HG03571 (cell line): ENCODE data around the gene C12orf56.

Experiments used
- ATAC-seq: cut with Tn5 transposase; IDR thresholded peaks from one replicate; pipeline ENCODE4 v1.9.1; 2021; ENCODE audit not compliant: unreplicated experiment

C12orf56 gene, protein sequence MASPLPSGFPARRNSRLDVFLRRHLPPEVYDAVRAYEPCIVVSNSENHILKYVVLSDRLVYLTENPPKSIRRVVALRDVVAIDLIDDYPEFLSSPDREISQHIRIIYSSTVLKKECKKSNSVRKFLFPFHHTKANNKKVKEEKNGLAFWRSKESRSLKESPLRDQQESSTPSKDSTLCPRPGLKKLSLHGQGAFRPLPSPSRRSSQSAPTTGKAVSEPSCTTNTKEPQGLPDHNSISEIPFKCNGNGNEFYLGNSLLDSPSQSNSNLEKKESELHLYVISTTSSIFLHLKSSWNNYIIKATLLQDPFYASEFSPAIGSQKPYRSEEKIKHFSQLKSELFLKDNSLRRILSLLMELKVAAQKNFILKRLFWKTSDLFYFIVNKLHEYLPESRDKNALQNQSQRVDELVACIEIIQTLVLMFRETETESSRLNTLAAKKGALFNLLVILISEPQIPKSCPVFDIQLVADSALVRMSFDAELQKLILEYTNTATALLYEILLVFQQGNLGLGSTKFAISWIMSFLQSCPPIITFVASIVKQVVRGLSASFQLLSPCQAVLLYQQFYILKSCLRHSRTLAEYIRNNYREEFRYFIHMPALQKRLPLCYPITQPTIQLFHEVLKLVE

DNA sequence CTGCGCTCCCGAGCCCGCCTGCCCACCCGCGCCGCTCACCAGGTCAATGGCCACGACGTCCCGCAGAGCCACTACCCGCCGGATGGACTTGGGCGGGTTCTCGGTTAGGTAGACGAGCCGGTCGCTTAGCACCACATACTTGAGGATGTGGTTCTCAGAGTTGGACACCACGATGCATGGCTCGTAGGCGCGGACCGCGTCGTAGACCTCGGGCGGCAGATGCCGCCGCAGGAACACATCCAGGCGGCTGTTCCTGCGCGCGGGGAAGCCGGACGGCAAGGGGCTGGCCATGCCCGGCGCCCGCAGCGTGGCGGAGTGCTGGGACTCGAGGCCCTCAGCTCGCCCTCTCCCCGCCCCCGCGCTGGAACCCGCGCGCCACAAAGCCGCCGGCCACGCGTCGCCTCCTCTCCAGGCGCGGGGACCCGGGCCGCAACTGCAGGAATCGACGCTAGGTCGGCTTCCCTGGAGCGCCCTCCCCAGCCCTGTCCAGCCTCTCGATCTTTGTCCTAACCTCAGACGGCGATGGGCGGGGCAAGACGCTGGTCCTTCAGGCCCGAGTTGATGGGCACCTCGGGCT, at the start of gene C12orf56:
Gene C12orf56, minus strand, starts transcription at position 484 of the 577 bp plus-strand sequence. Its CDS starts 193 bp downstream, at position 291.
- ATAC-seq, result no peak

DNA sequence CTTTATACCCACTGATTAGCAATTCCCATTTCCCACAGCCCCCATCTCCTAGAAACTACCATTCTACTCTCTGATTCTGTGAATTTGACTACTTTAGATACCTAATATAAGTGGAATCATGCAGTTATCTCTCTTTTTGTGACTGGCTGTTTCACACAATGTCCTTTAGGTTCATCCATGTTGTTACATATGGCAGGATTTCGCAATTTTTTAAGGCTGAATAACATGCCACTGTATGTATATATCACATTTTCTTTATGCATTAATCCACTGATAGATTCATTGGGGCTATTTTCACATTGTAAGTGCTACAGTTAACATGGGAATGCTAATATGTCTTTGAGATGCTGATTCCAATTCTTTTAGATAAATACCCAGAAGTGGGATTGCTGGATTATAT, 49.5 kb upstream of the C12orf56 start:
- no peak for ATAC-seq

- ATAC-seq, result no peak
These were observed 43.4 kb upstream of the C12orf56 start for GRCh38 chr12:64433915-64434314.

- ATAC-seq, result no peak
These were observed 41.2 kb upstream of the C12orf56 start for GRCh38 chr12:64431791-64432190.

DNA sequence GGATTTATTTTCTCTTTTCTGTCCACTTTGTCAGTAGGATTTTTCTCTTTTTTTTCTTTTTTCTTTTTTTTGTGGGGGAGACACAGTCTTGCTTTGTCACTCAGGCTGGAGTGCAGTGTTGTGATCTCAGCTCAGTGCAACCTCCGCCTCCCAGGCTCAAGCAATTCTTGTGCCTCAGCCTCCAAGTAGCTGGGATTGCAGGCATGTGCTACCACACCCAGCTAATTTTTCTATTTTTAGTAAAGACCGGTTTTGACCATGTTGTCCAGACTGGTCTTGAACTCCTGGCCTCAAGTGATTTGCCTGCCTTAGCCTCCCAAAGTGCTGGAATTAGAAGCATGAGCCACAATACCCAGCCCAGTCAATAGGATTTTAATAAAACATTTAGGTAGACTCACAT, 40.3 kb upstream of the C12orf56 start:
- ATAC-seq, result no peak

DNA sequence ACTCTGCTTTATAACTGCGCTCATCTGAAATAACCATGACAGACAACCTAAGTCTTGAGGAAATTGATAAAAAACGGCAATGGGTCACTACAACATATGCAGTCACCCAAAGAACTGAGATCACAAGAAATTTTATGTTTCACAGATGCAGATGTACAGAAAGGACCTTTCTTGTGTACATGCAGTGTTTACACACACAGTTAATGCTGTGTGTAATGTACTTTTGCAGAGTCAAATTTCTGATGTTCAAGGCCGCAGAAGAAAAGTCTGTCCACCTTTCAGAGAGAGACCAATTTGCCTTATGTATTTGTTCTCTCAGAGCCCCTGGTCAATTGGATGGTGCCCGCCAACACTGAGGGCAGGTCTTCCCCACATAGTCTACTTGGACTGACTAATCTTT, 38.4 kb upstream of the C12orf56 start:
- no peak for ATAC-seq

- ATAC-seq, result no peak
These were observed 37.4 kb upstream of the C12orf56 start for GRCh38 chr12:64427988-64428387.

DNA sequence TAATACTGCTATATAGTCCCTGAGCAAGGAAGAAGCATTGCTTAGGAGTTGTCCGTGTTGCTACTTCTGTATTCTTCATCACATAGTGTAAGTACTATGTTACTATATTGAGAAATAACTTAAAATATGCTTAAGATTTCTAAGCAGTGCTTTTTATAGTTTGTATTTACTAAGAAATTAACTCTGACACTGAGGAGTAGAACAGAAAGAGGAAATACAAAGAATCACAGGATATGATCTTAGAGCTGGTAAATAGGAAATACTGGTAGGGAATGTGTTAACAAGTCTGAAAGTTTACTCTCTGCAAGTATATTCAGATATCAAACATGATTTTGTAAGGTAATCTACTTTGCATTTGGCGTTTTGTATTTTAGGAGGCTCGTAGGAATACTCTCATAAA, 29.1 kb upstream of the C12orf56 start:
- no peak for ATAC-seq

- no peak for ATAC-seq
These were observed 27.7 kb upstream of the C12orf56 start for GRCh38 chr12:64418209-64418608.

- no peak for ATAC-seq
These were observed 23.3 kb upstream of the C12orf56 start for GRCh38 chr12:64413884-64414283.

GRCh38 chr12:64412459-64412858, 21.9 kb upstream of the C12orf56 start:
- ATAC-seq, result no peak

- no peak for ATAC-seq
These were observed 20.9 kb upstream of the C12orf56 start for GRCh38 chr12:64411427-64411826.

- ATAC-seq, result no peak
These were observed 17.0 kb upstream of the C12orf56 start for GRCh38 chr12:64407342-64408223.

GRCh38 chr12:64404470-64405256, 14.1 kb upstream of the C12orf56 start:
- peak; percentile 32 for ATAC-seq

DNA sequence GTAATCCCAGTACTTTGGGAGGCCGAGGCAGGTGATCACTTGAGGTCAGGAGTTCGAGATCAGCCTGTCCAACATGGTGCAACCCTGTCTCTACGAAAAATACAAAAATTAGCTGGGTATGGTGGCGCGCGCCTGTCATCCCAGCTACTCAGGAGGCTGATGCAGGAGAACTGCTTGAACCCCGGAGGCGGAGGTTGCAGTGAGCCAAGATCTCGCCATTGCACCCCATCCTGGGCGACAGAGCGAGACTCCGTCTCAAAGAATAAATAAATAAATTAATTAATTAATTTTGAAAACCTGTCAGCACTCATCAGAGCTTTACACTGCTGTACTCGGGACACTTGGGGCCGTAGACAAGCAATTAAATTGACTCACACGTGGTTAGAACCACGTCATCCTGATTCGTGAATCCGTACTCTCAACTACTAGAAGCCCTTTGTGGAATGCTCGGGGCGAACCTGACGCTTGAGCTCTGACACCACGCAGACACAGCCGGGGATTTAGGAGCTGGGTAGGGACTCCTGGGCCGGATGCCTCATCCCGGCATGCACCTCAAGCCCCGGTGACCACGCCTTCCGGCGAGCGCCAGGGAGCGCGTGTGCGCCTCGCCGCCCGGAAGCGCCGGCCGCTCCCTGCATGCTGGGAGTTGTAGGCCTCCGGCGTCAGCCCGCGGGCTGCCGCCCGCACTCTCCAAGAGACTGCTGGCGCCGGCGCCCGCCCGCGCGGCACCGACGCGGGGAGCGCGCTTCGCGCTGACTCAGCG, 13.3 kb upstream of the C12orf56 start, which contains the start of gene XPOT:
Gene XPOT, plus strand, starts transcription at position 686 of the 763 bp plus-strand sequence. CDS start 5,644 bp downstream, outside the sequence.
- ATAC-seq, result peak; percentile 97

DNA sequence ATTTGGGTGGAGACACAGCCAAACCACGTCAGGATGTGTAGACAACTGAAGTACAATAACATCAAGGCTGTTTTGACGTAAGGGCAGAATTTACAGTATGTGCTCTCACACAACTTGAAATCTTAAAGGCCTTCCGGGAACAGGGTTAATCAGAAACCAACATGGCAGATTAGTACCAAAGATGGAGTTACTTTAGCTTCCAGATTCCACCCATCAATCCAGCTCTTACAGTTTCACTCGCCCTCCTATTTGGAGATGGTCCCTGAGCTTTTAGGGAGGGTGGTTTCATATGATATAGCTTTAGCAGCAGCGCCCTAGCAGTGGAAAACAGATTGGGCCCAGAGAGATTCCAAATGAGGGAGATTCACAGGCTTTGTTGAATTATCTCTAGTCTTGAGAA, 11.6 kb upstream of the C12orf56 start:
- no peak for ATAC-seq

DNA sequence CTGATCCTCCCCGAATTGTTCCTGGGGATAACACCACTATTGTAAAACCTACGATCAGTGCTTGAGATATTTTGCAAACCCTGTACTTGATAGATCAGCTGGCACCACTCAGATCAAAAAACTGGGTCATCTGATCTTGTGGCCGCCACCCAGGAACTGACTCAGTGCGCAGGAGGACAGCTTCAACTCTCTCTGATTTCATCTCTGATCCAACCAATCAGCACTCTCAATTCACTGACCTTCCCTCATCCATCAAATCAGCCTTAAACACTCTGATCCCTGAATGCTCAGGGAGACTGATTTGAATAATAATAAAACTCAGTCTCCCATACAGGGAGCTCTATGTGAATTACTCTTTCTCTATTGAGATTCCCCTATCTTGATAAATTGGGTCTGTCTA, 9.5 kb upstream of the C12orf56 start:
- no peak for ATAC-seq

- ATAC-seq, result no peak
These were observed 5.2 kb upstream of the C12orf56 start for GRCh38 chr12:64395739-64396138.

- ATAC-seq, result no peak
These were observed 1.7 kb upstream of the C12orf56 start for GRCh38 chr12:64392221-64392620.
